DOHH2 (cell line): ENCODE results near the gene RBM48.

ENCODE experiments used
- H3F3A ChIP-seq: fragments of 200-600 bp; sonication (generic), shearing (Covaris generic); 2 replicates; pipeline ENCODE4 v1.6.0; 2016; ENCODE audit warnings: antibody characterized with exemption, mild to moderate bottlenecking; ENCODE audit not compliant: control insufficient read depth, insufficient read depth
- H3K27ac ChIP-seq: fragments of 200-600 bp; sonication (generic); 2 replicates; pipeline ENCODE4 v1.5.1; 2014; ENCODE audit warnings: low read depth, mild to moderate bottlenecking, low read length, moderate library complexity
- H3K27me3 ChIP-seq: fragments of 200-600 bp; sonication (generic); 2 replicates; pipeline ENCODE4 v1.6.1; 2014; ENCODE audit warnings: mild to moderate bottlenecking, low read length, mixed read lengths; ENCODE audit not compliant: control insufficient read depth
- H3K36me3 ChIP-seq: fragments of 200-600 bp; sonication (generic); 2 replicates; pipeline ENCODE4 v1.6.1; 2014; ENCODE audit warnings: mild to moderate bottlenecking, low read length, moderate library complexity, mixed read lengths; ENCODE audit not compliant: control insufficient read depth
- H3K4me1 ChIP-seq: fragments of 200-600 bp; sonication (generic); 2 replicates; pipeline ENCODE4 v1.6.1; 2014; ENCODE audit warnings: mild to moderate bottlenecking, low read length, mixed read lengths; ENCODE audit not compliant: control insufficient read depth
- H3K4me2 ChIP-seq: fragments of 200-600 bp; sonication (generic); 2 replicates; pipeline ENCODE4 v1.6.0; 2014; ENCODE audit warnings: mild to moderate bottlenecking, low read length, moderate library complexity
- H3K4me3 ChIP-seq: fragments of 200-600 bp; sonication (generic); 2 replicates; pipeline ENCODE4 v1.5.1; 2014; ENCODE audit warnings: mild to moderate bottlenecking, low read length, mixed read lengths
- H3K79me2 ChIP-seq: fragments of 200-600 bp; sonication (generic); 2 replicates; pipeline ENCODE4 v1.6.1; 2014; ENCODE audit warnings: mild to moderate bottlenecking, low read length, mixed read lengths; ENCODE audit not compliant: control insufficient read depth
- H3K9me2 ChIP-seq: fragments of 200-600 bp; sonication (generic); replicated peaks from 2 replicates; pipeline ENCODE4 v1.6.1; 2014; ENCODE audit warnings: mild to moderate bottlenecking, low read length, mixed read lengths; ENCODE audit not compliant: control insufficient read depth
- H3K9me3 ChIP-seq: fragments of 200-600 bp; sonication (generic); 2 replicates; pipeline ENCODE4 v1.6.1; 2014; ENCODE audit warnings: antibody characterized with exemption, low read length, mixed read lengths; ENCODE audit not compliant: control insufficient read depth, insufficient read depth
- H4K20me1 ChIP-seq: fragments of 200-600 bp; sonication (generic); 2 replicates; pipeline ENCODE4 v1.6.0; 2014; ENCODE audit warnings: low read depth, mild to moderate bottlenecking, antibody characterized with exemption, low read length, moderate library complexity; ENCODE audit not compliant: control insufficient read depth, insufficient read depth
- CTCF ChIP-seq: fragments of 200-600 bp; sonication (generic); IDR thresholded peaks from one replicate; pipeline ENCODE4 v1.5.1; 2014; ENCODE audit warnings: antibody characterized with exemption, mild to moderate bottlenecking, low read depth, low read length; ENCODE audit not compliant: poor library complexity, severe bottlenecking
- EZH2phosphoT487 ChIP-seq: fragments of 200-600 bp; sonication (generic); IDR thresholded peaks from 2 replicates; pipeline ENCODE4 v1.6.1; 2017; ENCODE audit warnings: borderline replicate concordance, mild to moderate bottlenecking, antibody characterized with exemption, low read length, moderate library complexity, mixed read lengths

RBM48 gene

GRCh38 chr7:92513167-92513902 lies 15.3 kb upstream of the RBM48 start:
- Histone ChIP-seq H3K27ac (no peak overlapping the region), H3K4me1 (no peaks in the 10 kb centered on the region), H3K4me3 (no peak overlapping the region), H3K9me2 (no peaks in the 10 kb centered on the region), H3K79me2 (no peaks in the 10 kb centered on the region), H3K4me2 (no peak overlapping the region), H3K27me3 (no peaks in the 10 kb centered on the region), H3K36me3 (peaks cover 22% of the 10 kb centered on the region), H3K9me3 (no peaks in the 10 kb centered on the region), H4K20me1 (no peaks in the 10 kb centered on the region), H3F3A (no peaks in the 10 kb centered on the region)
- TF ChIP-seq EZH2phosphoT487, result no peak
- no peak for TF ChIP-seq CTCF

- Histone ChIP-seq H3K36me3 (peaks cover 35% of the 10 kb centered on the region), H4K20me1 (no peaks in the 10 kb centered on the region), H3K4me2 (no peak overlapping the region), H3K27ac (no peak overlapping the region), H3K27me3 (no peaks in the 10 kb centered on the region), H3F3A (no peaks in the 10 kb centered on the region), H3K4me3 (no peak overlapping the region), H3K79me2 (no peaks in the 10 kb centered on the region), H3K9me3 (no peaks in the 10 kb centered on the region), H3K4me1 (no peaks in the 10 kb centered on the region), H3K9me2 (no peaks in the 10 kb centered on the region)
- TF ChIP-seq EZH2phosphoT487, result no peak
- TF ChIP-seq CTCF, result no peak
These were observed 11.0 kb upstream of the RBM48 start for GRCh38 chr7:92517631-92518030.

GRCh38 chr7:92520024-92520423 lies 8.6 kb upstream of the RBM48 start:
- Histone ChIP-seq H3F3A (no peaks in the 10 kb centered on the region), H4K20me1 (no peaks in the 10 kb centered on the region), H3K9me3 (no peaks in the 10 kb centered on the region), H3K27me3 (no peaks in the 10 kb centered on the region), H3K4me2 (no peak overlapping the region), H3K9me2 (no peaks in the 10 kb centered on the region), H3K27ac (no peak overlapping the region), H3K4me3 (no peak overlapping the region), H3K4me1 (no peaks in the 10 kb centered on the region), H3K79me2 (peaks cover 14% of the 10 kb centered on the region), H3K36me3 (peaks cover 29% of the 10 kb centered on the region)
- TF ChIP-seq CTCF, result no peak
- TF ChIP-seq EZH2phosphoT487, result no peak
